Smooth muscle cell of the brain vasculature (primary cell): ENCODE data around the gene AFF3.

Experiments
- DNase-seq: peaks from one replicate; pipeline ENCODE4 v3.0.0-alpha.2; 2012; ENCODE audit warnings: low read depth, low spot score

The AFF3 gene

GRCh38 chr2:99636144-99637034, 506.0 kb downstream of the AFF3 start:
- DNase-seq = no peak

GRCh38 chr2:99635710-99636109, 506.7 kb downstream of the AFF3 start:
- DNase-seq = no peak

- DNase-seq = no peak
These were observed 508.2 kb downstream of the AFF3 start for GRCh38 chr2:99634234-99634633.

GRCh38 chr2:99631700-99632099, 510.7 kb downstream of the AFF3 start:
- DNase-seq = no peak

GRCh38 chr2:99629320-99629719, 513.1 kb downstream of the AFF3 start:
- DNase-seq = no peak

GRCh38 chr2:99626158-99626557, 516.2 kb downstream of the AFF3 start:
- DNase-seq = no peak

- DNase-seq = no peak
These were observed 517.7 kb downstream of the AFF3 start for GRCh38 chr2:99624677-99625076.

- DNase-seq = no peak
These were observed 518.8 kb downstream of the AFF3 start for GRCh38 chr2:99623613-99624012.

- DNase-seq = no peak
These were observed 519.4 kb downstream of the AFF3 start for GRCh38 chr2:99623035-99623434.

GRCh38 chr2:99622534-99622933, 519.9 kb downstream of the AFF3 start:
- DNase-seq = no peak

- no peak for DNase-seq
These were observed 520.6 kb downstream of the AFF3 start for GRCh38 chr2:99621774-99622173.

- DNase-seq = no peak
These were observed 521.3 kb downstream of the AFF3 start for GRCh38 chr2:99621106-99621505.

- DNase-seq = no peak
These were observed 523.2 kb downstream of the AFF3 start for GRCh38 chr2:99619151-99619550.

- DNase-seq = no peak
These were observed 523.8 kb downstream of the AFF3 start for GRCh38 chr2:99618579-99619097.

GRCh38 chr2:99617811-99618210, 524.6 kb downstream of the AFF3 start:
- no peak for DNase-seq

- no peak for DNase-seq
These were observed 527.1 kb downstream of the AFF3 start for GRCh38 chr2:99615247-99615771.

GRCh38 chr2:99613980-99614379, 528.4 kb downstream of the AFF3 start:
- DNase-seq = no peak

- DNase-seq = no peak
These were observed 530.6 kb downstream of the AFF3 start for GRCh38 chr2:99611786-99612185.

GRCh38 chr2:99611034-99611433, 531.4 kb downstream of the AFF3 start:
- no peak for DNase-seq

GRCh38 chr2:99609851-99610381, 532.5 kb downstream of the AFF3 start:
- DNase-seq = no peak

- no peak for DNase-seq
These were observed 533.5 kb downstream of the AFF3 start for GRCh38 chr2:99608861-99609260.

GRCh38 chr2:99607861-99608491, 534.4 kb downstream of the AFF3 start:
- no peak for DNase-seq
